Measurements from ENCODE around the gene RPS6KL1. TPM values are rescaled to one million over a fixed set of nuclear protein-coding genes. Genes with fewer than 3 reads are reported as not detected.

Gene RPS6KL1
- total RNA-seq, 1 donor, result 0.36 TPM

- Histone ChIP-seq H3K9me3 (ENCODE audit: low read depth, low read length) (no peaks in the 10 kb centered on the region), H3K4me3 (ENCODE audit: insufficient read depth, low read length) (no peak overlapping the region), H3K27ac (ENCODE audit: low read depth, low read length) (no peak overlapping the region), H3K4me1 (ENCODE audit: insufficient read depth, low read length) (no peaks in the 10 kb centered on the region), H3K79me2 (ENCODE audit: insufficient read depth, low read length) (peaks cover 27% of the 10 kb centered on the region), H4K20me1 (ENCODE audit: insufficient read depth, low read length) (peaks cover 6% of the 10 kb centered on the region), H3K36me3 (ENCODE audit: insufficient read depth, low read length) (peaks cover 96% of the 10 kb centered on the region), H3K4me2 (ENCODE audit: insufficient read depth, low read length) (no peak overlapping the region), H2AFZ (ENCODE audit: low read length) (no peak overlapping the region), H3K27me3 (ENCODE audit: insufficient read depth, low read length) (no peaks in the 10 kb centered on the region)
- no peak for DNase-seq (ENCODE audit: insufficient read length, low spot score, missing footprints)
- no peak for TF ChIP-seq CTCF (IDR thresholded peaks at IDR 0.05; ENCODE audit: extremely low read depth, low read depth, low read length)
Observed at GRCh38 chr14:74897642-74898041, 25.4 kb downstream of the RPS6KL1 start.

- no peak overlapping the region for H2AFZ ChIP-seq (ENCODE audit: low read length)
- H3K9me3 ChIP-seq (ENCODE audit: low read depth, low read length), result no peaks in the 10 kb centered on the region
- peaks cover 10% of the 10 kb centered on the region for H3K4me1 ChIP-seq (ENCODE audit: insufficient read depth, low read length)
- DNase-seq (ENCODE audit: insufficient read length, low spot score, missing footprints), result no peak
- H3K36me3 ChIP-seq (ENCODE audit: insufficient read depth, low read length), result peaks cover 88% of the 10 kb centered on the region
- no peaks in the 10 kb centered on the region for H3K27me3 ChIP-seq (ENCODE audit: insufficient read depth, low read length)
- H3K27ac ChIP-seq (ENCODE audit: low read depth, low read length), result no peak overlapping the region
- no peak overlapping the region for H3K4me2 ChIP-seq (ENCODE audit: insufficient read depth, low read length)
- H3K79me2 ChIP-seq (ENCODE audit: insufficient read depth, low read length), result peaks cover 27% of the 10 kb centered on the region
- no peak overlapping the region for H3K4me3 ChIP-seq (ENCODE audit: insufficient read depth, low read length)
- H4K20me1 ChIP-seq (ENCODE audit: insufficient read depth, low read length), result peaks cover 8% of the 10 kb centered on the region
- no peak for TF ChIP-seq CTCF (IDR thresholded peaks at IDR 0.05; ENCODE audit: extremely low read depth, low read depth, low read length)
Observed at GRCh38 chr14:74896400-74896799, 26.7 kb downstream of the RPS6KL1 start.

- Histone ChIP-seq H3K27ac (ENCODE audit: low read depth, low read length) (no peak overlapping the region), H4K20me1 (ENCODE audit: insufficient read depth, low read length) (peaks cover 10% of the 10 kb centered on the region)
Observed at GRCh38 chr14:74893614-74894091, 29.4 kb downstream of the RPS6KL1 start.

GRCh38 chr14:74892745-74893144 lies 30.3 kb downstream of the RPS6KL1 start:
- Histone ChIP-seq H3K4me2 (ENCODE audit: insufficient read depth, low read length) (no peak overlapping the region), H3K4me1 (ENCODE audit: insufficient read depth, low read length) (peaks cover 26% of the 10 kb centered on the region), H3K4me3 (ENCODE audit: insufficient read depth, low read length) (no peak overlapping the region), H3K9me3 (ENCODE audit: low read depth, low read length) (no peaks in the 10 kb centered on the region), H3K79me2 (ENCODE audit: insufficient read depth, low read length) (peaks cover 53% of the 10 kb centered on the region), H4K20me1 (ENCODE audit: insufficient read depth, low read length) (peaks cover 19% of the 10 kb centered on the region), H3K27me3 (ENCODE audit: insufficient read depth, low read length) (no peaks in the 10 kb centered on the region), H3K36me3 (ENCODE audit: insufficient read depth, low read length) (peaks cover 69% of the 10 kb centered on the region), H3K27ac (ENCODE audit: low read depth, low read length) (no peak overlapping the region), H2AFZ (ENCODE audit: low read length) (no peak overlapping the region)
- DNase-seq (ENCODE audit: insufficient read length, low spot score, missing footprints), result no peak
- TF ChIP-seq CTCF (IDR thresholded peaks at IDR 0.05; ENCODE audit: extremely low read depth, low read depth, low read length), result no peak

More at GRCh38 chr14:74893614-74894091, 29.4 kb downstream of the RPS6KL1 start:
- Histone ChIP-seq H3K4me1 (ENCODE audit: insufficient read depth, low read length) (peaks cover 17% of the 10 kb centered on the region), H3K9me3 (ENCODE audit: low read depth, low read length) (no peaks in the 10 kb centered on the region), H3K27me3 (ENCODE audit: insufficient read depth, low read length) (no peaks in the 10 kb centered on the region), H3K4me2 (ENCODE audit: insufficient read depth, low read length) (no peak overlapping the region), H2AFZ (ENCODE audit: low read length) (no peak overlapping the region), H3K36me3 (ENCODE audit: insufficient read depth, low read length) (peaks cover 78% of the 10 kb centered on the region), H3K4me3 (ENCODE audit: insufficient read depth, low read length) (no peak overlapping the region), H3K79me2 (ENCODE audit: insufficient read depth, low read length) (peaks cover 44% of the 10 kb centered on the region)
- no peak for DNase-seq (ENCODE audit: insufficient read length, low spot score, missing footprints)
- TF ChIP-seq CTCF (IDR thresholded peaks at IDR 0.05; ENCODE audit: extremely low read depth, low read depth, low read length), result no peak

All from osteoblast (primary cell).